HEK293 (cell line): Measurements from ENCODE around the gene XIRP1.

Source experiments
- CTCF ChIA-PET: fragments of 350-600 bp; formaldehyde crosslinking; extraction: SDS; loops from one replicate; lab custom pipeline; 2021; ENCODE audit warnings: antibody characterized with exemption; lab: Yijun Ruan, JAX
- POLR2A ChIA-PET: fragments of 300-600 bp; formaldehyde crosslinking; extraction: SDS; loops from one replicate; lab custom pipeline; 2020; ENCODE audit warnings: antibody characterized with exemption, inconsistent platforms; lab: Yijun Ruan, JAX
- H3K27ac ChIP-seq: fragments of 200-500 bp; sonication (Bioruptor generic); 2 replicates; pipeline ENCODE4 v1.5.1; 2014; ENCODE audit warnings: low read depth, low read length, control low read depth, inconsistent platforms; ENCODE audit errors: extremely low read depth
- H3K36me3 ChIP-seq, 2 experiments: fragments of 200-500 bp in 1 of 2; sonication (Bioruptor generic) in 1 of 2; 1 replicate in 1 of 2; 2 replicates in 1 of 2; pipeline ENCODE4 v1.5.1; 2014 to 2017; ENCODE audit warnings: inconsistent platforms in 2 of 2, low read length in 2 of 2; ENCODE audit not compliant: control insufficient read depth in 2 of 2, insufficient read depth in 1 of 2
- H3K4me1 ChIP-seq: fragments of 200-500 bp; sonication (Bioruptor generic); 2 replicates; pipeline ENCODE4 v1.5.1; 2014; ENCODE audit warnings: mild to moderate bottlenecking, low read length, inconsistent platforms; ENCODE audit not compliant: control insufficient read depth, insufficient read depth
- H3K4me3 ChIP-seq: 2 replicates; pipeline ENCODE4 v1.5.1; 2011; ENCODE audit warnings: low read depth, mild to moderate bottlenecking, control low read depth, low read length, moderate library complexity
- H3K9me3 ChIP-seq: fragments of 200-500 bp; sonication (Bioruptor generic); 2 replicates; pipeline ENCODE4 v1.5.1; 2014; ENCODE audit warnings: low read depth, low read length, inconsistent platforms; ENCODE audit not compliant: control insufficient read depth, insufficient read depth
- HOXC10 ChIP-seq: sonication (generic); formaldehyde crosslinking; IDR thresholded peaks from 2 replicates; pipeline ENCODE4 v1.8.1; 2023; ENCODE audit warnings: mild to moderate bottlenecking, missing genetic modification reagents
- KLF8 ChIP-seq: fragments of 450-650 bp; formaldehyde crosslinking; IDR thresholded peaks from 2 replicates; pipeline ENCODE4 v1.5.1; 2016; ENCODE audit warnings: missing biosample characterization, missing genetic modification characterization
- ZFHX2 ChIP-seq: fragments of 450-650 bp; formaldehyde crosslinking; conservative IDR thresholded peaks from 2 replicates; pipeline ENCODE4 v1.5.1; 2016; ENCODE audit warnings: missing biosample characterization, missing genetic modification characterization
- ZNF175 ChIP-seq: fragments of 450-650 bp; formaldehyde crosslinking; IDR thresholded peaks from 2 replicates; pipeline ENCODE4 v1.5.1; 2016; ENCODE audit warnings: missing biosample characterization, missing genetic modification characterization
- ZNF248 ChIP-seq: fragments of 450-650 bp; formaldehyde crosslinking; IDR thresholded peaks from 2 replicates; pipeline ENCODE4 v1.5.1; 2017; ENCODE audit warnings: missing biosample characterization, missing genetic modification characterization
- ZNF341 ChIP-seq: fragments of 450-650 bp; formaldehyde crosslinking; IDR thresholded peaks from 2 replicates; pipeline ENCODE4; 2016; ENCODE audit warnings: low read depth, missing biosample characterization, missing genetic modification characterization
- ZNF391 ChIP-seq: fragments of 450-650 bp; formaldehyde crosslinking; IDR thresholded peaks from 2 replicates; pipeline ENCODE4 v1.5.1; 2016; ENCODE audit warnings: low read depth, missing biosample characterization, missing genetic modification characterization, borderline replicate concordance
- ZNF501 ChIP-seq: fragments of 450-650 bp; formaldehyde crosslinking; IDR thresholded peaks from 2 replicates; pipeline ENCODE4 v1.5.1; 2016; ENCODE audit warnings: missing biosample characterization, missing genetic modification characterization
- ZNF654 ChIP-seq: fragments of 450-650 bp; formaldehyde crosslinking; IDR thresholded peaks from 2 replicates; pipeline ENCODE4 v1.5.1; 2016; ENCODE audit warnings: low read depth, missing biosample characterization, missing genetic modification characterization
- ZNF658 ChIP-seq: fragments of 450-650 bp; formaldehyde crosslinking; IDR thresholded peaks from 2 replicates; pipeline ENCODE4; 2016; ENCODE audit warnings: missing biosample characterization, missing genetic modification characterization
- ZNF785 ChIP-seq: fragments of 450-650 bp; formaldehyde crosslinking; IDR thresholded peaks from 2 replicates; pipeline ENCODE4 v1.5.1; 2016; ENCODE audit warnings: missing biosample characterization, missing genetic modification characterization
- ZSCAN23 ChIP-seq: fragments of 450-650 bp; formaldehyde crosslinking; IDR thresholded peaks from 2 replicates; pipeline ENCODE4 v1.5.1; 2016; ENCODE audit warnings: missing biosample characterization, missing genetic modification characterization
- ZSCAN4 ChIP-seq: fragments of 450-650 bp; formaldehyde crosslinking; IDR thresholded peaks from 2 replicates; pipeline ENCODE4 v1.5.1; 2017; ENCODE audit warnings: missing biosample characterization, missing genetic modification characterization
- ZXDB ChIP-seq: fragments of 450-650 bp; formaldehyde crosslinking; IDR thresholded peaks from 2 replicates; pipeline ENCODE4 v1.5.1; 2016; ENCODE audit warnings: missing biosample characterization, missing genetic modification characterization
- TF ChIP-seq, protein P1 (sequence below): fragments of 450-650 bp; formaldehyde crosslinking; IDR thresholded peaks from 2 replicates; pipeline ENCODE4 v1.5.1; 2016; ENCODE audit warnings: missing biosample characterization, missing genetic modification characterization
- TF ChIP-seq, protein P2 (sequence below): fragments of 450-650 bp; formaldehyde crosslinking; IDR thresholded peaks from 2 replicates; pipeline ENCODE4 v1.5.1; 2016; ENCODE audit warnings: missing biosample characterization, missing genetic modification characterization, borderline replicate concordance
- TF ChIP-seq, protein P3 (sequence below): fragments of 450-650 bp; formaldehyde crosslinking; IDR thresholded peaks from 2 replicates; pipeline ENCODE4 v1.5.1; 2016; ENCODE audit warnings: missing biosample characterization, missing genetic modification characterization, low read depth

XIRP1 gene

GRCh38 chr3:39150148-39150802 lies 42.1 kb downstream of the XIRP1 start:
- Histone ChIP-seq H3K9me3 (no peaks in the 10 kb centered on the region), H3K27ac (peak overlapping the region; percentile 69), H3K36me3 (peaks cover 0 to 18% of the 10 kb centered on the region in 2 experiments; a peak in 1 of 3 replicates), H3K4me3 (peak overlapping the region; percentile 23), H3K4me1 (peaks cover 17% of the 10 kb centered on the region)
- TF ChIP-seq, protein P1, sequence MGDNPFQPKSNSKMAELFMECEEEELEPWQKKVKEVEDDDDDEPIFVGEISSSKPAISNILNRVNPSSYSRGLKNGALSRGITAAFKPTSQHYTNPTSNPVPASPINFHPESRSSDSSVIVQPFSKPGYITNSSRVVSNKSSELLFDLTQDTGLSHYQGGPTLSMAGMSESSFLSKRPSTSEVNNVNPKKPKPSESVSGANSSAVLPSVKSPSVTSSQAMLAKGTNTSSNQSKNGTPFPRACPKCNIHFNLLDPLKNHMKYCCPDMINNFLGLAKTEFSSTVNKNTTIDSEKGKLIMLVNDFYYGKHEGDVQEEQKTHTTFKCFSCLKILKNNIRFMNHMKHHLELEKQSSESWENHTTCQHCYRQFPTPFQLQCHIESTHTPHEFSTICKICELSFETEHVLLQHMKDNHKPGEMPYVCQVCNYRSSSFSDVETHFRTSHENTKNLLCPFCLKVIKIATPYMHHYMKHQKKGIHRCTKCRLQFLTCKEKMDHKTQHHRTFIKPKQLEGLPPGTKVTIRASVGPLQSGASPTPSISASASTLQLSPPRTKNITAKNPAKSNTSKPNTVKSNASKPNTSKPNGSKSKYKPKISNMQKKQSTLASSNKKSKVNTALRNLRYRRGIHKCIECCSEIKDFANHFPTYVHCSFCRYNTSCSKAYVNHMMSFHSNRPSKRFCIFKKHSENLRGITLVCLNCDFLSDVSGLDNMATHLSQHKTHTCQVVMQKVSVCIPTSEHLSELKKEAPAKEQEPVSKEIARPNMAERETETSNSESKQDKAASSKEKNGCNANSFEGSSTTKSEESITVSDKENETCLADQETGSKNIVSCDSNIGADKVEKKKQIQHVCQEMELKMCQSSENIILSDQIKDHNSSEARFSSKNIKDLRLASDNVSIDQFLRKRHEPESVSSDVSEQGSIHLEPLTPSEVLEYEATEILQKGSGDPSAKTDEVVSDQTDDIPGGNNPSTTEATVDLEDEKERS (tag by site-specific recombination): no peak
- TF ChIP-seq HOXC10 (CRISPR knock-in tag) (no peak), ZNF248 (tag by site-specific recombination) (no peak), ZSCAN23 (tag by site-specific recombination) (no peak), ZFHX2 (tag by site-specific recombination) (no peak), ZNF785 (tag by site-specific recombination) (no peak), ZNF658 (tag by site-specific recombination) (no peak), ZNF175 (tag by site-specific recombination) (no peak), KLF8 (tag by site-specific recombination) (no peak), ZXDB (tag by site-specific recombination) (no peak), ZNF501 (tag by site-specific recombination) (no peak), ZSCAN4 (tag by site-specific recombination) (no peak), ZNF654 (tag by site-specific recombination) (no peak), ZNF341 (tag by site-specific recombination) (no peak), ZNF391 (tag by site-specific recombination) (no peak)
- TF ChIP-seq, protein P2, sequence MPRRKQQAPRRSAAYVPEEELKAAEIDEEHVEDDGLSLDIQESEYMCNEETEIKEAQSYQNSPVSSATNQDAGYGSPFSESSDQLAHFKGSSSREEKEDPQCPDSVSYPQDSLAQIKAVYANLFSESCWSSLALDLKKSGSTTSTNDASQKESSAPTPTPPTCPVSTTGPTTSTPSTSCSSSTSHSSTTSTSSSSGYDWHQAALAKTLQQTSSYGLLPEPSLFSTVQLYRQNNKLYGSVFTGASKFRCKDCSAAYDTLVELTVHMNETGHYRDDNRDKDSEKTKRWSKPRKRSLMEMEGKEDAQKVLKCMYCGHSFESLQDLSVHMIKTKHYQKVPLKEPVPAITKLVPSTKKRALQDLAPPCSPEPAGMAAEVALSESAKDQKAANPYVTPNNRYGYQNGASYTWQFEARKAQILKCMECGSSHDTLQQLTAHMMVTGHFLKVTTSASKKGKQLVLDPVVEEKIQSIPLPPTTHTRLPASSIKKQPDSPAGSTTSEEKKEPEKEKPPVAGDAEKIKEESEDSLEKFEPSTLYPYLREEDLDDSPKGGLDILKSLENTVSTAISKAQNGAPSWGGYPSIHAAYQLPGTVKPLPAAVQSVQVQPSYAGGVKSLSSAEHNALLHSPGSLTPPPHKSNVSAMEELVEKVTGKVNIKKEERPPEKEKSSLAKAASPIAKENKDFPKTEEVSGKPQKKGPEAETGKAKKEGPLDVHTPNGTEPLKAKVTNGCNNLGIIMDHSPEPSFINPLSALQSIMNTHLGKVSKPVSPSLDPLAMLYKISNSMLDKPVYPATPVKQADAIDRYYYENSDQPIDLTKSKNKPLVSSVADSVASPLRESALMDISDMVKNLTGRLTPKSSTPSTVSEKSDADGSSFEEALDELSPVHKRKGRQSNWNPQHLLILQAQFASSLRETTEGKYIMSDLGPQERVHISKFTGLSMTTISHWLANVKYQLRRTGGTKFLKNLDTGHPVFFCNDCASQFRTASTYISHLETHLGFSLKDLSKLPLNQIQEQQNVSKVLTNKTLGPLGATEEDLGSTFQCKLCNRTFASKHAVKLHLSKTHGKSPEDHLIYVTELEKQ: no peak
- TF ChIP-seq, protein P3, sequence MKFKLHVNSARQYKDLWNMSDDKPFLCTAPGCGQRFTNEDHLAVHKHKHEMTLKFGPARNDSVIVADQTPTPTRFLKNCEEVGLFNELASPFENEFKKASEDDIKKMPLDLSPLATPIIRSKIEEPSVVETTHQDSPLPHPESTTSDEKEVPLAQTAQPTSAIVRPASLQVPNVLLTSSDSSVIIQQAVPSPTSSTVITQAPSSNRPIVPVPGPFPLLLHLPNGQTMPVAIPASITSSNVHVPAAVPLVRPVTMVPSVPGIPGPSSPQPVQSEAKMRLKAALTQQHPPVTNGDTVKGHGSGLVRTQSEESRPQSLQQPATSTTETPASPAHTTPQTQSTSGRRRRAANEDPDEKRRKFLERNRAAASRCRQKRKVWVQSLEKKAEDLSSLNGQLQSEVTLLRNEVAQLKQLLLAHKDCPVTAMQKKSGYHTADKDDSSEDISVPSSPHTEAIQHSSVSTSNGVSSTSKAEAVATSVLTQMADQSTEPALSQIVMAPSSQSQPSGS (tag by site-specific recombination): no peak
- ChIA-PET POLR2A (interaction anchor here (1.6 kb wide), 1 partner anchor 42 kb away, joined by 5 read pairs; no protein-coding TSS in a partner anchor), CTCF (interaction anchor here (1.1 to 2.4 kb wide), 5 partner anchors 19 to 34 kb away, joined by 3 to 11 read pairs (median 4); no protein-coding TSS in a partner anchor)
